Liver (tissue), 3 donors: Measurements from ENCODE around the gene SNU13.

Source experiments
- EGR1 ChIP-seq, 2 donors: IDR thresholded peaks; 2 replicates each; pipeline ENCODE4 v1.6.1; 2016 to 2018; ENCODE audit warnings: antibody characterized with exemption in 2 of 2, low read depth in 2 of 2
- FOXA1 ChIP-seq: IDR thresholded peaks from 2 replicates; pipeline ENCODE4 v1.6.1; 2016; ENCODE audit warnings: antibody characterized with exemption
- HNF4G ChIP-seq: IDR thresholded peaks from 2 replicates; pipeline ENCODE4 v1.6.1; 2016; ENCODE audit warnings: antibody characterized with exemption
- JUND ChIP-seq, 2 donors: IDR thresholded peaks; 2 replicates each; pipeline ENCODE4 v1.6.1; 2016; ENCODE audit warnings: antibody characterized with exemption in 2 of 2
- SP1 ChIP-seq: IDR thresholded peaks from 2 replicates; pipeline ENCODE4 v1.6.1; 2018; ENCODE audit warnings: antibody characterized with exemption, mild to moderate bottlenecking
- TAF1 ChIP-seq: conservative IDR thresholded peaks from 2 replicates; pipeline ENCODE4 v1.6.1; 2016; ENCODE audit warnings: antibody characterized with exemption, mild to moderate bottlenecking
- YY1 ChIP-seq: IDR thresholded peaks from 2 replicates; pipeline ENCODE4 v1.6.1; 2016; ENCODE audit warnings: antibody characterized with exemption, mild to moderate bottlenecking
- TF ChIP-seq, protein P1 (sequence below): fragments of 150-350 bp; IDR thresholded peaks from 2 replicates; pipeline ENCODE4 v1.5.1; 2017; ENCODE audit warnings: improper control_type of control experiment, low read depth, low read length; ENCODE audit not compliant: missing input control
- TF ChIP-seq, protein P2 (sequence below): IDR thresholded peaks from 2 replicates; pipeline ENCODE4 v1.6.1; 2016; ENCODE audit warnings: antibody characterized with exemption, mild to moderate bottlenecking
- TF ChIP-seq, protein P3 (sequence below): IDR thresholded peaks from 2 replicates; pipeline ENCODE4 v1.6.1; 2016; ENCODE audit warnings: antibody characterized with exemption
- TF ChIP-seq, protein P4 (sequence below): IDR thresholded peaks from 2 replicates; pipeline ENCODE4 v1.6.1; 2016; ENCODE audit warnings: antibody characterized with exemption
- donor health status: healthy.
- donor health status: healthy.

DNA sequence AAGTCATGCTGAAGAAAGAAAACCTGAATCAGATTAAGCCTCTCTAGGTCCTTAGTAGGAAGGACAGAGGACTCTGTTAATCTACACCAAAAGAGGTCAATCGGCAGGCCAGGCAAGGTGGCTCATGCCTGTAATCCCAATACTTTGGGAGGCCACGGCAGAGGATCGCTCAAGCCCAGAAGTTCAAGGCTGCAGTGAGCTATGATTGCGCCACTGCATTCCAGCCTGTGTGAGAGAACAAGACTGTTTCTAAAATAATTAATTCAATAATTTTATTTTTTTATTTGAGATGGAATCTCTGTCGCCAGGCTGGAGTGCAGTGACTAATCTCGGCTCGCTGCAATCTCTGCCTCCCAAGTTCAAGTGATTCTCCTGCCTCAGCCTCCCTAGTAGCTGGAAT lies 63.1 kb downstream of the SNU13 start:
- TF ChIP-seq, protein P1, sequence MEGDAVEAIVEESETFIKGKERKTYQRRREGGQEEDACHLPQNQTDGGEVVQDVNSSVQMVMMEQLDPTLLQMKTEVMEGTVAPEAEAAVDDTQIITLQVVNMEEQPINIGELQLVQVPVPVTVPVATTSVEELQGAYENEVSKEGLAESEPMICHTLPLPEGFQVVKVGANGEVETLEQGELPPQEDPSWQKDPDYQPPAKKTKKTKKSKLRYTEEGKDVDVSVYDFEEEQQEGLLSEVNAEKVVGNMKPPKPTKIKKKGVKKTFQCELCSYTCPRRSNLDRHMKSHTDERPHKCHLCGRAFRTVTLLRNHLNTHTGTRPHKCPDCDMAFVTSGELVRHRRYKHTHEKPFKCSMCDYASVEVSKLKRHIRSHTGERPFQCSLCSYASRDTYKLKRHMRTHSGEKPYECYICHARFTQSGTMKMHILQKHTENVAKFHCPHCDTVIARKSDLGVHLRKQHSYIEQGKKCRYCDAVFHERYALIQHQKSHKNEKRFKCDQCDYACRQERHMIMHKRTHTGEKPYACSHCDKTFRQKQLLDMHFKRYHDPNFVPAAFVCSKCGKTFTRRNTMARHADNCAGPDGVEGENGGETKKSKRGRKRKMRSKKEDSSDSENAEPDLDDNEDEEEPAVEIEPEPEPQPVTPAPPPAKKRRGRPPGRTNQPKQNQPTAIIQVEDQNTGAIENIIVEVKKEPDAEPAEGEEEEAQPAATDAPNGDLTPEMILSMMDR = no peak
- TF ChIP-seq YY1 (no peak), EGR1 (IDR thresholded peaks at IDR 0.05; ENCODE audit: low read depth in 2 of 2) (no peak), SP1 (no peak), JUND (IDR thresholded peaks at IDR 0.05) (no peak), HNF4G (no peak), TAF1 (no peak), FOXA1 (no peak)
- TF ChIP-seq, protein P2, sequence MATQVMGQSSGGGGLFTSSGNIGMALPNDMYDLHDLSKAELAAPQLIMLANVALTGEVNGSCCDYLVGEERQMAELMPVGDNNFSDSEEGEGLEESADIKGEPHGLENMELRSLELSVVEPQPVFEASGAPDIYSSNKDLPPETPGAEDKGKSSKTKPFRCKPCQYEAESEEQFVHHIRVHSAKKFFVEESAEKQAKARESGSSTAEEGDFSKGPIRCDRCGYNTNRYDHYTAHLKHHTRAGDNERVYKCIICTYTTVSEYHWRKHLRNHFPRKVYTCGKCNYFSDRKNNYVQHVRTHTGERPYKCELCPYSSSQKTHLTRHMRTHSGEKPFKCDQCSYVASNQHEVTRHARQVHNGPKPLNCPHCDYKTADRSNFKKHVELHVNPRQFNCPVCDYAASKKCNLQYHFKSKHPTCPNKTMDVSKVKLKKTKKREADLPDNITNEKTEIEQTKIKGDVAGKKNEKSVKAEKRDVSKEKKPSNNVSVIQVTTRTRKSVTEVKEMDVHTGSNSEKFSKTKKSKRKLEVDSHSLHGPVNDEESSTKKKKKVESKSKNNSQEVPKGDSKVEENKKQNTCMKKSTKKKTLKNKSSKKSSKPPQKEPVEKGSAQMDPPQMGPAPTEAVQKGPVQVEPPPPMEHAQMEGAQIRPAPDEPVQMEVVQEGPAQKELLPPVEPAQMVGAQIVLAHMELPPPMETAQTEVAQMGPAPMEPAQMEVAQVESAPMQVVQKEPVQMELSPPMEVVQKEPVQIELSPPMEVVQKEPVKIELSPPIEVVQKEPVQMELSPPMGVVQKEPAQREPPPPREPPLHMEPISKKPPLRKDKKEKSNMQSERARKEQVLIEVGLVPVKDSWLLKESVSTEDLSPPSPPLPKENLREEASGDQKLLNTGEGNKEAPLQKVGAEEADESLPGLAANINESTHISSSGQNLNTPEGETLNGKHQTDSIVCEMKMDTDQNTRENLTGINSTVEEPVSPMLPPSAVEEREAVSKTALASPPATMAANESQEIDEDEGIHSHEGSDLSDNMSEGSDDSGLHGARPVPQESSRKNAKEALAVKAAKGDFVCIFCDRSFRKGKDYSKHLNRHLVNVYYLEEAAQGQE = no peak
- TF ChIP-seq, protein P3, sequence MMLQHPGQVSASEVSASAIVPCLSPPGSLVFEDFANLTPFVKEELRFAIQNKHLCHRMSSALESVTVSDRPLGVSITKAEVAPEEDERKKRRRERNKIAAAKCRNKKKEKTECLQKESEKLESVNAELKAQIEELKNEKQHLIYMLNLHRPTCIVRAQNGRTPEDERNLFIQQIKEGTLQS = no peak
- TF ChIP-seq, protein P4, sequence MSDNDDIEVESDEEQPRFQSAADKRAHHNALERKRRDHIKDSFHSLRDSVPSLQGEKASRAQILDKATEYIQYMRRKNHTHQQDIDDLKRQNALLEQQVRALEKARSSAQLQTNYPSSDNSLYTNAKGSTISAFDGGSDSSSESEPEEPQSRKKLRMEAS = no peak
